Heart left ventricle (tissue), 16 donors: ENCODE results near the gene ADCY9. TPM values are rescaled to one million over a fixed set of nuclear protein-coding genes. Genes with fewer than 3 reads are reported as not detected.
A peak's percentile ranks its signal among the peaks of the same experiment; 100 is the strongest.
"Not testable (repeated sequence)": the region's sequence is repeated elsewhere in the genome, so short reads cannot be mapped to it uniquely, and the experiment has no call there.

ENCODE experiments used
- ATAC-seq, 4 donors: fragments of 200-7000 bp; cut with Tn5 transposase; one replicate each; pipeline ENCODE4 v1.9.1; 2020 to 2022; ENCODE audit warnings: moderate library complexity in 4 of 4, mild to moderate bottlenecking in 3 of 4, moderate number of reproducible peaks in 1 of 4
- DNase-seq, 5 donors: peaks; one replicate each; pipeline ENCODE4 v3.0.0-alpha.2; 2020
- H3K27ac ChIP-seq, 12 donors: fragments of 200-600 bp; sonication (generic) in 4 of 12; one replicate each; pipeline versions ENCODE4 v1.5.0 to v1.8.0; 2016 to 2022; ENCODE audit warnings: mild to moderate bottlenecking in 2 of 12
- H3K27me3 ChIP-seq, 9 donors: fragments of 200-600 bp; sonication (generic) in 2 of 9; one replicate each; pipeline versions ENCODE4 v1.5.1 to v1.8.0; 2016 to 2022; ENCODE audit warnings: mild to moderate bottlenecking in 3 of 9
- H3K36me3 ChIP-seq, 9 donors: fragments of 200-600 bp; sonication (generic) in 2 of 9; one replicate each; pipeline versions ENCODE4 v1.5.0 to v1.8.0; 2018 to 2022; ENCODE audit warnings: mild to moderate bottlenecking in 2 of 9
- H3K4me1 ChIP-seq, 12 donors: fragments of 200-600 bp; sonication (generic) in 4 of 12; one replicate each; pipeline versions ENCODE4 v1.5.0 to v1.8.0; 2016 to 2022; ENCODE audit warnings: mild to moderate bottlenecking in 3 of 12
- H3K4me3 ChIP-seq, 12 donors: fragments of 200-600 bp; sonication (generic) in 4 of 12; one replicate each; pipeline versions ENCODE4 v1.5.0 to v1.8.0; 2017 to 2022; ENCODE audit warnings: mild to moderate bottlenecking in 9 of 12, moderate library complexity in 4 of 12
- H3K9me3 ChIP-seq, 12 donors: fragments of 200-600 bp; sonication (generic) in 4 of 12; one replicate each; pipeline versions ENCODE4 v1.5.0 to v1.8.0; 2016 to 2022; ENCODE audit warnings: mild to moderate bottlenecking in 1 of 12
- CTCF ChIP-seq, 12 donors: fragments of 200-600 bp; sonication (generic) in 4 of 12; IDR thresholded peaks; one replicate each; pipeline versions ENCODE4 v1.5.0 to v1.8.0; 2018 to 2022; ENCODE audit warnings: antibody characterized with exemption in 12 of 12, mild to moderate bottlenecking in 5 of 12
- POLR2A ChIP-seq, 2 donors: fragments of 450-650 bp; IDR thresholded peaks; one replicate each; pipeline ENCODE4 v1.6.1; 2017; ENCODE audit warnings: antibody characterized with exemption in 2 of 2, mild to moderate bottlenecking in 2 of 2, moderate library complexity in 2 of 2
- WGBS, 4 donors: extraction: QIAGEN DNeasy Blood & Tissue Kit in 2 of 4; methylation state at CpG; one replicate each; pipeline versions ENCODE4 v1.1.5 to v1.1.7; 2013 to 2018; 5-methylcytosine and 5-hydroxymethylcytosine counted together
- intact Hi-C, 10 donors: fragments of 100-400 bp; cut with DNase I; formaldehyde crosslinking; loops; one replicate each; pipeline versions ENCODE4 v1.11.1 to v1.14.2; 2022
- polyA plus RNA-seq, 2 donors: library from polyadenylated mRNA; stranded (reverse); fragments of 200-250 nt; gene quantifications; one replicate each; pipeline ENCODE4 v1.2.3, GENCODE V29; 2013
- total RNA-seq, 9 donors: library from RNA; depleted of rRNA in 2 of 9; stranded (reverse); fragments of >200 nt in 2 of 9; fragmentation: NEBNext Ultra II Directional in 3 of 9; extraction: Animal tissue kit (Norgen Biotek cat#: 25700) in 3 of 9; gene quantifications; one replicate each; pipeline versions ENCODE4 v1.1.0 to v1.2.4, GENCODE V29; 2016 to 2023
- donor health status: ischemic (EF 13 %, LVEDD 7.1; RV severe dilation, severe dysfunction).
- donor health status: healthy with polysubstance abuse.
- donor health status: DM: no; HTN: yes; CAD: no.
- donor health status: DM: no; HTN: no; CAD: no.
- donor health status: ischemic (EF 25% LVEDD 6.9; RV normal size, moderate dysfunction).
- donor health status: ischemic (EF 25% LVEDD 5.7; RV mildly dilated, moderate dysfunction).
- donor health status: healthy.
- donor health status: DM: yes; HTN: yes; CAD: no.
- donor health status: ischemic (EF 35%, LVEDD 5.7; RV mildly dilated, moderate dysfunction).
- donor health status: nonischemic (EF 11% LVEDD 7.7; RV severe dilation, severe dysfunction).
- donor health status: DM: yes; HTN: yes; CAD: no.
- donor health status: PGD.
- donor health status: ischemic (EF 29% LVEDD 5.4; RV normal size, mild dysfunction).
- donor health status: nonischemic (EF 23%, LVEDD 6.1; RV moderate dilation, normal function).

ADCY9 gene
- total and polyA plus RNA-seq, 11 donors = 11.8 to 85.8 (median 45.0) TPM

- no peaks in the 10 kb centered on the region for H3K36me3 ChIP-seq
- peak overlapping the region in 2 of 12 donors; percentile 12 to 36 for H3K27ac ChIP-seq
- no peak overlapping the region for H3K4me3 ChIP-seq
- no peaks in the 10 kb centered on the region for H3K9me3 ChIP-seq
- H3K4me1 ChIP-seq = peaks cover 4 to 34% (median 23%) of the 10 kb centered on the region in 12 donors
- intact Hi-C loops = loop anchor here in 1 of 10 donors (10.0 kb wide), 1 partner anchor 309 kb away; no protein-coding TSS in a partner anchor
- DNase-seq (peak in 2 of 5 donors; percentile 54 to 64), ATAC-seq (no peak)
- H3K27me3 ChIP-seq = no peaks in the 10 kb centered on the region
- TF ChIP-seq CTCF (IDR thresholded peaks at IDR 0.05) (no peak), POLR2A (IDR thresholded peaks at IDR 0.05) (no peak)
- 30 to 33% (median 31%) methylated on average over 11 of the region's 11 CpGs for WGBS, 4 donors
These were observed 170.3 kb downstream of the ADCY9 start for GRCh38 chr16:3945751-3946603.

- 93 to 99% (median 96%) methylated on average over 2 of the region's 2 CpGs for WGBS, 4 donors
- not testable (repeated sequence) for H3K4me3 ChIP-seq, H3K27me3 ChIP-seq, DNase-seq, H3K27ac ChIP-seq, H3K9me3 ChIP-seq, H3K36me3 ChIP-seq, ATAC-seq
- H3K4me1 ChIP-seq = peaks cover 0 to 19% (median 11%) of the 10 kb centered on the region in 12 donors
- intact Hi-C loops = loop anchor here in 1 of 10 donors (10.0 kb wide), 1 partner anchor 310 kb away; no protein-coding TSS in a partner anchor
These were observed 171.8 kb downstream of the ADCY9 start for GRCh38 chr16:3944457-3944856.

- H3K4me3 ChIP-seq = not testable (repeated sequence)
- intact Hi-C loops = loop anchor here in 1 of 10 donors (10.0 kb wide), 1 partner anchor 313 kb away; no protein-coding TSS in a partner anchor
These were observed 174.1 kb downstream of the ADCY9 start for GRCh38 chr16:3942146-3942545.

GRCh38 chr16:3938843-3939624 is 177.2 kb downstream of the ADCY9 start:
- TF ChIP-seq CTCF (IDR thresholded peaks at IDR 0.05) (peak; percentile 92 to 100 (median 97)), POLR2A (IDR thresholded peaks at IDR 0.05) (no peak)
- ATAC-seq (peak; percentile 57 to 89 (median 84)), DNase-seq (peak in 4 of 5 donors; percentile 47 to 88 (median 59))
- peaks cover 0 to 12% (median 6%) of the 10 kb centered on the region in 12 donors for H3K4me1 ChIP-seq
- intact Hi-C loops = loop anchor here in 3 of 10 donors (1.0 to 10.0 kb wide), 3 partner anchors 21 to 178 kb away; partner anchors contain the start of gene ADCY9 (in 1 of the 3)
- H3K27me3 ChIP-seq = no peaks in the 10 kb centered on the region
- H3K4me3 ChIP-seq = peak overlapping the region; percentile 19 to 66 (median 53)
- H3K9me3 ChIP-seq = no peaks in the 10 kb centered on the region
- peak overlapping the region in 2 of 12 donors; percentile 15 to 39 for H3K27ac ChIP-seq
- 7 to 12% (median 8%) methylated on average over 33 to 43 of the region's 43 CpGs for WGBS, 4 donors
- H3K36me3 ChIP-seq = no peaks in the 10 kb centered on the region

More at GRCh38 chr16:3942146-3942545, 174.1 kb downstream of the ADCY9 start:
- not testable (repeated sequence) for H3K27me3 ChIP-seq, H3K27ac ChIP-seq, H3K9me3 ChIP-seq, DNase-seq, H3K36me3 ChIP-seq, ATAC-seq
- WGBS, 4 donors = 87 to 99% (median 97%) methylated on average over 4 of the region's 4 CpGs
- peaks cover 0 to 21% (median 11%) of the 10 kb centered on the region in 12 donors for H3K4me1 ChIP-seq
